GM19467 (cell line): ENCODE measurements around the gene COL16A1.
A peak's percentile ranks its signal among the peaks of the same experiment; 100 is the strongest.

Experiments
- ATAC-seq: cut with Tn5 transposase; IDR thresholded peaks from one replicate; pipeline ENCODE4 v1.9.1; 2021; ENCODE audit warnings: mild to moderate bottlenecking, moderate library complexity; ENCODE audit not compliant: unreplicated experiment

COL16A1 gene

DNA sequence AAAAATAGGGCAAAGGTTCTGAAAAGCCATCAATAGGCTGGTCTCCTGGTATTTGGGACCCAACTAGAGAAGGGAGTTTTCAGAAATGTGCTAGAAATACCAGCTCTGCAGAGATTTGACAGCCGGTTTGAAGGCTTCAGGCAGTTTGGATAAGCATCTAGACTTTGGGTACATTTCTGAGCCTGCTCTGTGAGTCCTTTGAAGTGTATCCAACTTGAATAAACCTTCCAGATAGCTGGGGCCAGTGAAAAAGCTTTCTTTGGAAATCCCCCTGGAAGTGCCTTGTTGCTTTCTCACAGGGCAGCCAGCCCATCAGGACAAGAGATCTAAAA, 52.8 kb downstream of the COL16A1 start:
- no peak for ATAC-seq

DNA sequence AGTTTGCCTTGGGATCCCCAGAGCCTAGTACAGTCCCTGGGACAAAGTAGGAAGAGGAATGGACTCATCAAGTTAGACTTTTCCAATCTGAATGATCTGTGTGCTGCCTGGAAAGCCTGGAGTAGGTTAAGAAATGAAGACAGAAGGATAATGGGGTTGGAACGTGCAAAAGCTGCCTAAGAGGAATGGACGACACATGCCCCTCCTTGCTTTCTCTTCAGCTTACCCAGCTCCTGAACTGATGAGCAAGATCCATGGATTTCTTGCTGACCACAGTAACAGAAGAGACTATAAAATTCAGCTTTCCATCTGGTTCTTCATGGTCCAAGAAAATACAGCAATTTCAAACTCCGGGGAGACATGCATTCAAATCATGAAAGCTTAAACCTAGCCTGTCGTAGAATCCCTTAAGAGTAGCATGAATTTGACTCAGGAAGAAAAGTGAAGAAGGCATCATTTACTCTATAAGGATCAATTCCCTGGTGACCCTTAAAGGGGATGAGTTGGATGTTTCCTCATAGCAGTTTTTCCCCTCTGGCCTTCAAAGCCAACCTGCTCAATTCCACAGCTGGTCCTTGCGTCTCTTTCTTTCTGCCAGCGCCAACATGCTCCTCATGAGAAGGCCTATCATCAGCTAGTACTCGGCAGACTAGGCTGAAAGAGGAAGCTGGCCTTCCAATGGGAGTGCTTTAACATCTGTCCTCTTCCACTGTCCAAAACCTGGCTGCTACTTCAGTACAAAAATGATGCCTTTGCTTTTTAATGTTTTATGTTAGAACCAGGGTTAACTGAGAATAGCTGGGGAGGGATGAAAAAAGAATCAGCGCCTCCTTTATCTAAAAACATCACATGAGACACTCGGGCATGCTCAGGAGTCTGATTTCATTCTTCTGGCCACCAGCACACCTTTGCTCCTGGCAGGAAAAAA, 53.4 kb downstream of the COL16A1 start:
- ATAC-seq = no peak

DNA sequence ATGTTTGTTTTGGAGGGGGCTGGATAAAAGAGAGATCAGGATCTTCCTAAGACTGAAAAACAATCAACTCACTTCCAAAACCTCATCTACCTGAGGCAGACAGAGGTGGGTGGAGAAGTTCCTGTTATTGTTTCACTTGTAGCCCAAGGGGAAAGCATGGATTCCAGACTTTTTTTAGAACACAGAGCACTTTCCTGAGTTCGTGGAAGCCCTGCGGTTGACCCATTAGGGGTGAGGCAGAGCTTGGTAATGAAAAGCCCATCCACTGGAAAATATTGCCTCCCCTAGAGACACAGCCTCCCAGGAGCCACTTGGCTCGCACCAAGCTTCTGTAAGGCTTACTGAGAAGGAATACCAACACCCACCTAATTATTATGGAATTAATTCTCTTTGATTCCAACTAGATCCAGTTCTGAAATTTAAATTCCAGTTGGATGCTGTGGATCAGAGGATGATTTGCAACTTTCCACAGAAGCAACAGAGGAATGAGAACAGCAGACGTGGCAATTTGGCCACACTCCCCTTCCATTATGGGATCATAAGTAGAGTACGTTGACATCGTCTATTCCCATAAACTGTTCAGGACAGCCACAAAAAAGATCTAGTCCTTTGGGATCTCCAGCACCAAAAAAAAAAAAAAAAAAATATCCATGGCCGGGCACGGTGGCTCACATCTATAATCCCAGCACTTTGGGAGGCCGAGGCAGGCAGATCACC, 55.0 kb downstream of the COL16A1 start:
- ATAC-seq = no peak

DNA sequence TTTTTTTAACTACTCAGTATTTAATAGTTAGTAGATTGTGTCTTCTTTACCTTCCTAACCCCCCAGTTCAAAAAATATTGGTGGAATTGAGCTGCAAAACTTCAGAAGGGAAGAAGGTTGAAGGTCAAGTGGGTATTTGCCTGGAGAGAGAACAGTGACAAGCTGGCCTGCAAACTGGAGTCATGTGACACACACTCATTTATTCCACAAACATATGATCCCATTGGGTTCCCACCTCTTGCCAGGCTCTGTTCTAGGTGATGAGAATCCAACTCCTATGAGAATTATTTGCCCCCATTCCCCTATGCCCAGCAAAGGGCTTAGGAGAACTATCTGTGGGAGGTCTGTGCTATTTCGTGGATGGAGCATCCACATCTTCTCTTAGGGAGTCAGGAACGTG, 55.6 kb downstream of the COL16A1 start:
- no peak for ATAC-seq

DNA sequence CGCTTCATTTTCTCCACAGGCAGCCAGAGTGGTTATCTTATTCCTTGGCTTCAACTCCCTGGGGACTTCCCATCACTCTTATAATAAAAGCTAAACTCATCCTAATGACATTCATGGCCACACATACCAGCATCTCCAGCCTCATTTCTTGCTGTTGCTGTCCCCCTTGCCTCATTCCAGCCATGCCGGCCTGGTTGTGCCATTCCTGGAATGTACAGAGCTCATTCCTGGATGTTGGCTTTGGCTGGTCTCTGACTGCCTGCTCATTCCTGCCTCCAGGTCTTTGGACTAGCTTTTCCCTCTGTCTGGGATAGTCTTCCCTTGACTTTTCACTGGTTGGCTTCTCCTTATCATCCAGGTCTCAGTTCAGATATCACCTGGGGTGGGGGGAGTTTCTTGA, 56.7 kb downstream of the COL16A1 start:
- no peak for ATAC-seq

DNA sequence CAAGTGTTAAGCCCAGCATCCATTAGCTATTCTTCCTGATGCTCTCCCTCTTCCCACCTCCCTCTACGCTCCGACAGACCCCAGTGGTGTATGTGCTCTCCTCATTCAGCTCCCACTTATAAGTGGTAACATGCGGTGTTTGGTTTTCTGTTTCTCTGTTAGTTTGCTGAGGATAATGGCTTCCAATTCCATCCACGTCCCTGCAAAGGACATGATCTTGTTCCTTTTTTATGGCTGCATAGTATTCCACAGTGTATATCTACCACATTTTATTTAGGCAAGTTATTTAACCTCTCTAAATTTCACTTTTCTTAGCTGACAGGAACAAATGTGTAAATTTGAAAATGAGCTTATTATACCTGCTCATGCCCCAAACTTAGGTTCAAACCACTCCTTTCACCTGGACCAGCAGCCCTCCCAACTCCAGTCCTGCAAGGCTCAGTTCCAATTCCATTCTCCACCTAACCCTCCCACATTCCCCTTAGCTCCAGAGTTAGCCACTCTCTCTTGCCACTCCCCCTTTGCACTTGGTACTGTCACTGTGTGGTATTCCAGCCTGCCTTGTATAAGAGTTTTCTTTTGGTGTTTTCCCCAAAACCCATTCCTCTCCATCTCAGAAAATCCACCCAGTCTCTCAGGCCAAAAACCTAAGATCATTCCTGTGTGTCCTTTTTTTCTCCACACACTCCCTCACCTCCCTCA, 57.4 kb downstream of the COL16A1 start:
- ATAC-seq = no peak

DNA sequence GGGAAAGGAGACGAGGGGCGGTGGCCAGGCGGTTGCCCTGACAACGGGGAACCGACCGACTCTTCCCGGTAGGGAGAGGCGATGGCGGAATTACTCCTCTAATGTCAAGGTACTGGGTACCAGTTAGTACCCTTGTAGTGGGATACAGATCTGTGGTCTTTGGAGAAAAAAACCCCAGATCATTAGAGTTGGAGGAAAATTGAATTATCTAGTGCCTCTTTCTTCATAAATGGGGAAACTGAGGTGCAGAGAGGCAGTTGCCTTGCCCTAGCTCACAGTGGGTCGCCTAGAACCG, 58.6 kb downstream of the COL16A1 start:
- no peak for ATAC-seq

DNA sequence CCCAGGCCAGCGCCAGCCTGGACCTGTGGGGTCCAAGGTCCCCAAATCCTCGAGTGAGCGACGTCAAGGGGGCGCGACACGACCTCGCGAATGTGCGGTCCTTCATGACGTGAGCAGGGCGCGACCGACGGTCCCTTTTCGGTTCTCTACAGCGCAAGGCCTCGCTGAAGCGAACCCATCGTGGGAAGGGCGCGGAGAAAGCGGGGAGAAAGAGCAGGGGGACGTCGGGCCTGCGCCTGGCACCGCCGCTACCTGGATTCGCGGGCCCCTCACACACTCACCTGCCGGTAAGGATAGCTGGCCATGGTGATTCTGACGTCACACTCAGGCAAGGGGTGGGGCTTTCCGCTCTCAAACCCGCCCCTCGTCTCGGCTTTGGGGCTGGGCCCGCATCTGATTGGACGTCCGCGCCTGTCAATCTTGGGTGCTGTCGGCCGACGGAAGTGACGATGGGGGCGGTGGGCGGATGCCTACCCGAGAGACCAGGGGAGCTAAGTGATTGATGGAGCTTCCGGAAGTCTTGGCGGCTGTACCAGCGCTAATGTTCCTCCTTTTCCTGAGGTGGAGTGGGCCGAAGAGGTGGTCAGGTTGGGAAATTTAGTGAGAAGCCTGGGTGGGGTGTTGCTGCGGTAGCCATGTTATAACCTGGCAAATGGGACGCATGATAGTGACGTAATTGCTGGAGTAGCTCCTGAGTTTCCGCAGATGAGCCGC, 59.1 kb downstream of the COL16A1 start, which contains the start of gene PEF1:
TSS of gene PEF1 (minus strand) at position 317 of the 714 bp plus-strand sequence. CDS start at position 305, 12 bp downstream.
- peak; percentile 88 for ATAC-seq

DNA sequence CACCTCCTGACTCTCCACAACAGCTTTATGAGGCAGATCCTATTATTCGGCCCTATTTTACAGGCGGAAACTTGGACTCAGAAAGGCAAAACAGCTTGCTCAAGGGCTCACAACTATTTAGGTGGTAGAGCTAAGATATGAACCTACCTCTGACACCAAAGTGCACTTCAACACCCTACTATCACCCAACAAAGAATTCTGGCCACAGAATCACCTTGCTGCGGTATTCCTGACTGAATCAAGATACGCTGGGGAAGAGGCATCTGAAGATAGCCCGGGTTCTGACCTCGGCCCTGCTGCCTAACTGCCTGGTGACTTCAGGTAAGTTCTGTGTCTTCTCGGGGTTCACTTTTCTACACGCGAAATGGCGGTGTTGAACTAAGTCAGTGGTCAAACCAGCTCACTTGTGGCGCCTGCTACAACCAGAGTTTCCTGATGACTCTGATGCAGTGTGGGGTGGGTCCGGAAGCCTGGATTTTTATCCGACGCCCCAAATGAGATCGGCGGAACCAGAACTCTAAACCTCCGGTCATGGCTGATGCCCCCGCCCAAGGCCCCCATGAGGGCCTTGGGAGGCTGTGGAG, 59.7 kb downstream of the COL16A1 start:
- peak; percentile 1 for ATAC-seq

DNA sequence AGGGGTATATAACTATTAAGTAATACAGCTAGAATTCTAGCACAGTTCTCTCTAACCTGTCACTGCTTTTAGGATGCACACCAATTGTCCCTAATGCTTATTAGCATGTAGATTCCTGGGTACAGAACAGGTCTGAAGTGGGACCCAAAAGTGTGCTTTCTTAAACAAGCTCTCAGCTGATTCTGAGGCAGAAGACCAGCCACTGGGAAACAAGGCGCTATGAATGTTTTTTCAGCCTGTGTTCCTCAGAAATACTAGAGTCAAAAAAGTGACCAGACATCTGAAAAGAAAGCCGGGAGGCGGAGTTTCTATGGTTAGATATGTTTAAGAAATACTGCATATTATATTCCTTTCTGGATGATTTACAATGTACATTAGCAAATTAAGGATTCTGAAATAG, 60.9 kb downstream of the COL16A1 start:
- no peak for ATAC-seq

DNA sequence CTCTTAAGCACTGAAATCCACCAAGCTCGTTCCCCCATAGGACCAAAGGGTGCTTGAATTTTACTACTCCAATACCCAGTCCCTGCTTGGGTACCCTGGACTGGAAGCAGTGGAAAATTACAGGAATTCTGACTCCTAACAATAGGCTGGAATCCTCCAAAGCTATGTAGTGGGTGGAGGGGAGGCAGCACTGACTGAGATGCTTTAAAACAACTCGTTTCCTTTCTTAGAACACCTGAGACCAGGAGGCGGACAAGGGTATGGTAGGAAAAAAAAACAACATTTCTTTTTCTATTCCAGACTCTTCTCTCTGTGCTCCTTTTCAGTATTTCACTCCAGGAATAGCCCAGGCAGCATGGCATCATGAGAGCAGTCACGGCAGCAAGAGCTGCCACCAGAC, 61.5 kb downstream of the COL16A1 start:
- ATAC-seq = no peak

DNA sequence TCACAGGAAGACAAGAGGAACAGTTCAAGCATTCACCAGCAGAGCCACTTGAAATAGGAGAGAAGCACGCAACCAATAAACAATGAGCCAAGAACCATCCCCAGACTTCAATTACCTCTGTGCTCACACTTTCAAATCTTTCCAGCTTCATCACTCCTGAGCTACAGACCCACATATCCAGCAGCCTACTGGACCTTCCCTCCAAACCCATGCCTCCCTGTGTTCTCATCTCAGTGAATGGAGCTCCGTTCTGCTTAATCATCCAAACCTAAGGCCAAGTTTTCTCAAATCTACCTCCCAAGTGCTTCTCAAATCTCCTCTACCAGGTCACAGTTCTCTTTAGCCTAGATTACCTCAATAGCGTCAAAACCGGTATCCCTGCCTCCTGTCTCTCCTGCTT, 62.9 kb downstream of the COL16A1 start:
- ATAC-seq = no peak

DNA sequence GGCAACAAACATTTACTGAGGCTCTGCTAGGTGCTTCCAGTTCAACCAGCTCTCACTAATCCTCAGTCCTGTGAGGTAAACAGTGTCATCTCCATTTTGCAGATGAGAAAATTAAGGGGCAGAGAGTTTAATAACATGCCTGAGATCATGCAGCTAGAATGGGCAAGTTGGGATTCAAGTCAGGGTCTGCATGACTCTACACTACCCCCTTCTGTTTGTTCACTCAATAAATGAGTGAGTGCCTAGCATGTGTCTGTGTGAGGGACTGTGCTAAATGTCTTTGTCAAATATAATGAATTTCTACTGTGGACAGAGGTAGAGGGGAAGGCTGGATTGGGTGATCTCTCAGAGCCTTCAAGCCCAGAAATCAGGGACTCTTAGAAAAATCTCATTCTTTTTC, 63.6 kb downstream of the COL16A1 start:
- ATAC-seq = no peak

DNA sequence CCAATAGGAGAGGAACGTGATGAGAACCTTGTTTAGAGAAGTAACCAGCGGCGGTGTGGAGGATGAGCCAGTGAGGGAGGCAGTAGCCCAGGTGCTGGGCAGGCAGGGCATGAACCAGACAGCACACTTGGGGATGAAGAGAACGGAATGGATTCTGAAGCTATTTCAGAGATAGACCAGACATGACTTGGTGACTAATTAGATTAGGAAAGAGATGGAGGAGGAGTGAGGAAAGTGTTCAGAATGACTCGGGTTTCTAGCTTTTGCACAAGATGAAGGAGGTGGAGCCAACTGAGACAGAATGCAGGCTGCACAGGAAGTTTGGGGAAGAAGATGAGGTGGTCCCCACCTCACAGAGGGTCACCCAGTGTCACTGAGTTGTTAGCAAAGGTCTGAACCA, 64.3 kb downstream of the COL16A1 start:
- no peak for ATAC-seq

DNA sequence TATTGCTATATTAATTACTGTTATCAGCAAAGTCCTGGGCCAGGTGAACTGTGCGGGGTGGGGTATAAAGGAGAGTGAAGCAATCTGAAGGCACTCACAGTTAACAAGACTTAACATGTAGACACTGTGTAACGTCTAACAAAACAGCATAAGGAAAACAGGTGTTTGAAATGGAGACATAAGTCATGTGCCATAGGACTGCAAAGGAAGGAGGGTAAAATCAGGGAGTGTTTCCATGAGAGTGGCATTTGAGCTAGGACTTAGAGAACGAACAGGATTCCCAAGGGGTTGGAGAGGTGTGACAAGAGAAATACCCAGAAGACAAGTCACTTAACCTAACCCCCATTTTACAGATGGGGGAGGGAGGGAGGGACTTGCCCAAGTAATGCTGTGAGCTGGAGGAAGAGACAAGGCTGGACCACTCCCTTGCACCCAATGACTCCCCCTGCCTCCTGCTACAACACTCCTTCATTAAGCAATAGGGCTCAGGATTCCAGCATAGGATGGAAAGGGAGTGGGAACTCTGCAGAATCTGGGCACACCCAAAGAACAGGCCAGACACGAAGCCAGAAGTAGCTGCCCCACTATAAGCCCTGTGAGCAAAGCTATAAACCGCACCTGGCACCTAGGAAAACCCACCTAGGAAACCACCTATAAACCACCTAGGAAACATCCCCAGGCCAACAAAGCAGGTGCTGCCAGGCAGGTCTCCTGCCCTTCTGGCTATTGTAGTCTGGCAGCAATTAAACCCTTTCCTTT, 65.7 kb downstream of the COL16A1 start:
- ATAC-seq = no peak

DNA sequence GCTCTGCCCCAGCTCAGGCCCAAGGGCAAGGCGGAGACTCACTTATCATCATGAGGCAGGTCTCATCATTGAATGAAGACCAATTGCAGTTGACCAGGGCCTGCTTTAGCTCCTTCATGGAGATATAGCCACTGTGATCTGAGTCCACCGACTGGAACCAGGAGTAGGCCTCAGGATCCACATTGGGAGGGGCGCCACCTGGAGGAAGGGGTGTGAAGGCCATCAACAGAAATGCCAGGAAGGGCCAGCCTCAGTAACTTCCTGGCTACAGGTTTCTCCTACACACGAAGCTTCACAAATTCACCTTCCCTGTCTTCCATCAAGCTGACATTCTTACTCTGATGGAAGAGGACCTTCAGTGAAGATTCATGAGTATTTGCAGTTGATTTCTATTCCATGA, 70.7 kb downstream of the COL16A1 start:
- ATAC-seq = no peak

DNA sequence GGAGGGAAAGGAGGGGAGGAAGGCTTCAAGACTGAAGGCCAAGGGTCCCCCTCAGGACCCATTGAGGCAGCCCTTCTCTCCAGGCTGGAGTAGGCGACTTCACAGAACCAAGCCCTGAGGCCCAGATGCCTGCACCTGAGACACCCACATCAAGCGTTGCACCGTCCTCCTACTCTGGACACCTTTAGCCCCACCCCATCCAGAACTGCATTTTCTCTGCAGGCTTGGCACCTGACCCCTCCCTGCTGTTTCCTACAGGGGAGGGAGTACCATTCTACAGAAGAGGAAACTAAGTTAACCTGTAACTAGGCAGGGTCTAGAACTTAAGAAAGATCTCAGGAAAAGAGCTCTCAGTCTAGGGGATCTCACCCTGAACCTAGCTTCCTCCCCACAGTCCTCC, 71.2 kb downstream of the COL16A1 start:
- ATAC-seq = no peak

DNA sequence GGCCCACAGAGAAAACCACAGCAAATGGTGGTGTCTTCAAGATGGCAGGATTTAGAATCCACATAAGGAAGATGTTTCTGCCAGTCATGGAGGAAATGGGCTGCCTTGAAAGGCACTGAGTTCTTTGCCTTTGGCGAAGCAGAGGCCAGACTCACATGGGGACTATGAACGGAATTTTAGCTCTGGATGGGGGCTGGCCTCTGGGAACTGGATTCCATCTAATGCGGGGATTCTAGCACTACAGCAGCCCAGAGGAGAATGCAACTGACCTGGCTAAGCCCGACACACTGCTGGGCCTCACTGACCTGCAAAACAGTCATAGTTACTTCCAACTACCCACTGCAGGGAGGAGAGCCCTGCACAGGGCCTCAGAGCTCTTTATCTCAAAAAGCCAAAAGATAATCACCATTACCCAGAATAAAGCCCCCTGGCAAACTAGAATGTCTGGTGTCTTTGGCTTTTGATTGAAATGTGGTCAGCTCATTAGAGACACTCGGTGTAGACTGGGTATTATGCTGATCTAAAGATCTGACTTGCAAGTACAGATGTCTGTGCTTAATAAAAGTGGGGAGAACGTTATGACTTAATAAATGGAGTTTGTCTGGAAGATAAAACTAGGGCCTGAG, 74.8 kb downstream of the COL16A1 start:
- no peak for ATAC-seq

DNA sequence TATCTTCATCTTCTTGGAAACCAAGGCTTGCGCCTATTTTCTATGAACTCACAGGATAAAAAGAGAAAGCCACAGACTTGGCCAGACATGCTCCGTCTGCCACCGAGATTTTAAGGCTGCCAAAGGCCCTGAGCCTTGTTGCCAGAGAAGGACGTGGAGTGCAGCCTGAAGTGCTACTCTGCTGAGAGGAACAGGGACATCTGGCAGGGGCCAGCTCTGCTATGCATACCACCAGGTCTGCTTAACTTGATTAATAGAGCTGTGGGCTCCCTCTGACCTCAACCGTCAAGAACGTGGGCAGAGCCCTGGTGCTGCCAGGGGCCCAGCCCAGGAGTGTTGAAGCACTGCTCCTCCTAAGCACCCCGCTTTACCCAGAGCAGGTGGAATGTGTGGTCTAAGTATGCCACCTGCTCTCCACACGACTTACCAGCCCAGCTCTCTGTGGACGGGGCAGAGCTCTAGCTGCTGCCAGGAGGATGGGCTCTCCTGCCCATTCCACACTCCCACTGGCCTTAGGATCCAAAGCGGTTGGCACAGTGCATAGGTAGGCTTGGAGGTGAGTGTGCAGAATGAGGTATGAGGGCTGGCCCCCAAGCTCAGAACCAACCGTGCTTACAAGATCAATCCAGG, 75.8 kb downstream of the COL16A1 start:
- ATAC-seq = no peak
